GM12878 (cell line): Measurements from ENCODE around the gene RSRC1.

Experiments used
- CTCF ChIP-seq, 3 experiments: IDR thresholded peaks in 2 of 3; conservative IDR thresholded peaks in 1 of 3; 2 replicates each; pipeline ENCODE4 v1.5.1; 2011; ENCODE audit warnings: low read depth in 3 of 3, low read length in 3 of 3, mild to moderate bottlenecking in 3 of 3, control low read depth in 2 of 3, moderate library complexity in 2 of 3, inconsistent platforms in 1 of 3, mixed read lengths in 1 of 3; ENCODE audit not compliant: control insufficient read depth in 2 of 3, insufficient read depth in 1 of 3; ENCODE audit errors: extremely low read depth in 1 of 3
- MYB ChIP-seq: fragments of 150-350 bp; IDR thresholded peaks from 2 replicates; pipeline ENCODE4 v1.6.1; 2014; ENCODE audit warnings: mild to moderate bottlenecking, low read depth, low read length, borderline replicate concordance

GRCh38 chr3:158565076-158565475, 455.2 kb downstream of the RSRC1 start:
- TF ChIP-seq MYB (no peak), CTCF (IDR thresholded peaks at IDR 0.05 in 2 of 3, conservative IDR thresholded peaks at IDR 0.05 in 1 of 3; ENCODE audit: control insufficient read depth in 2 of 3, extremely low read depth in 1 of 3, insufficient read depth in 1 of 3, low read depth in 3 of 3, low read length in 3 of 3) (no peak)
